ENCODE data around the gene CALML6.

DNA sequence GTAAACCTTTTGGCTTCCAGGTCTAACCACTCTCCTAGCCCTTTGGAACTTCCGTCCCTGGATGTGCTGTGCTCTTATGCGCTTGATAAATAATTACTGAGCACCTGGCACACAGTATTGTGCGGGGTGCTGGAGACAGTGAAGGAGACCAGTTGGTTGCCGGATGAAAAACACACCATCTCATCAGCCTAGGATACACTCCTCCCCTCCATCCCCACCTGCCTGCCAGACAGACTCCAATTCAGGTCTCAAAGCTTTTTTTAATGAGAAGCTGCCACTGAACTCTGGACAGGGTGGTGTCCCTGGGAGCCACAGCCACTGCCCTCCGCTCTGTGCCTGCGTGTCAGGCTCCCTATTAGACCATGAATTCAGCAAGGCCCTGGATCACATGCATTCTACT lies 33.3 kb upstream of the CALML6 start:
- TF ChIP-seq CTCF (IDR thresholded peaks at IDR 0.05) (no peak), POLR2A (IDR thresholded peaks at IDR 0.05) (no peak)

Measured in breast epithelium (tissue), 3 donors.